ENCODE results near the gene ANXA6. TPM values are rescaled to one million over a fixed set of nuclear protein-coding genes. Genes with fewer than 3 reads are reported as not detected.

The ANXA6 gene
- total and polyA plus RNA-seq, 9 of the 15 experiments (the other 6 are each of a cell fraction or from before 2014, with no cell fraction given): 0.70 to 13.2 (median 8.3) TPM

- Histone ChIP-seq H3K9ac (ENCODE audit: insufficient read depth in 1 of 2, low read depth in 2 of 2, low read length in 2 of 2) (no peak overlapping the region), H3K9me1 (ENCODE audit: control insufficient read depth, insufficient read depth, low read length) (peaks cover 2% of the 10 kb centered on the region), H3K4me3 (no peak overlapping the region), H3K79me2 (ENCODE audit: control insufficient read depth, insufficient read depth, low read length) (no peaks in the 10 kb centered on the region), H3K4me2 (ENCODE audit: insufficient read depth, low read length) (no peak overlapping the region), H3K36me3 (ENCODE audit: control insufficient read depth, insufficient read depth, low read length) (no peaks in the 10 kb centered on the region), H4K20me1 (replicated peaks; ENCODE audit: control insufficient read depth, insufficient read depth, low read length) (0 out of 2 replicates have a peak, but pooled peaks cover 4% of the 10 kb centered on the region), H3K9me3 (replicated peaks; ENCODE audit: control insufficient read depth, insufficient read depth, low read depth, low read length) (no peaks in the 10 kb centered on the region; the same call in 1 of the 2 replicates), H2AFZ (ENCODE audit: low read depth, low read length) (no peak overlapping the region), H3K4me1 (replicated peaks in 1 of 2; ENCODE audit: control insufficient read depth in 2 of 2, insufficient read depth in 2 of 2, low read length in 2 of 2) (no peaks in the 10 kb centered on the region), H3K27me3 (ENCODE audit: control insufficient read depth in 2 of 2, insufficient read depth in 2 of 2, low read length in 2 of 2) (no peaks in the 10 kb centered on the region), H3K27ac (ENCODE audit: extremely low read depth, low read depth, low read length) (no peak overlapping the region)
- ATAC-seq (no peak), DNase-seq (ENCODE audit: extremely low read depth in 1 of 4, low spot score in 3 of 4) (no peak), FAIRE-seq (no peak)
- intact Hi-C loops (cut with micrococcal nuclease) (no loop called here), in situ Hi-C loops (cut with MboI) (no loop called here)
- ChIA-PET POLR2A (interaction anchor here (0.6 to 0.7 kb wide), 2 partner anchors 98 to 1726 kb away, joined by 3 to 4 read pairs; no protein-coding TSS in a partner anchor), CTCF (ENCODE audit: low intra/inter-chr PET ratio) (no interaction called here)
- no TSS peak for BruUV-seq (replicated peaks)
- 24% methylated on average over 10 of the region's 10 CpGs for WGBS (ENCODE audit: insufficient coverage, low coverage, missing lambda C conversion rate)
- TF ChIP-seq TCF3 (CRISPR knock-in tag; IDR thresholded peaks at IDR 0.05) (no peak), NONO (IDR thresholded peaks at IDR 0.05; ENCODE audit: low read depth in 2 of 2, low read length in 1 of 2) (no peak), ZNF561 (CRISPR knock-in tag; conservative IDR thresholded peaks at IDR 0.05) (no peak), ZNF133 (CRISPR knock-in tag; IDR thresholded peaks at IDR 0.05) (no peak), ZNF134 (CRISPR knock-in tag; conservative IDR thresholded peaks at IDR 0.05) (no peak), NELFE (IDR thresholded peaks at IDR 0.05; ENCODE audit: insufficient read depth, insufficient read length) (no peak), RAD51 (IDR thresholded peaks at IDR 0.05; ENCODE audit: borderline replicate concordance, low read depth) (peak; percentile 54; the same call in 1 of the 2 replicates), NFRKB (IDR thresholded peaks at IDR 0.05; ENCODE audit: low read depth) (no peak), ZNF24 (IDR thresholded peaks at IDR 0.05) (no peak), ZNF143 (CRISPR knock-in tag; IDR thresholded peaks at IDR 0.05) (no peak), CBFA2T3 (IDR thresholded peaks at IDR 0.05) (no peak), GABPB2 (CRISPR knock-in tag; conservative IDR thresholded peaks at IDR 0.05) (no peak), VEZF1 (CRISPR knock-in tag; IDR thresholded peaks at IDR 0.05) (no peak), ZNF740 (CRISPR knock-in tag; IDR thresholded peaks at IDR 0.05) (no peak), ZNF740 (tag; IDR thresholded peaks at IDR 0.05) (no peak), ZNF282 (CRISPR knock-in tag; IDR thresholded peaks at IDR 0.05) (no peak), THAP12 (CRISPR knock-in tag; IDR thresholded peaks at IDR 0.05) (no peak), USF2 (CRISPR knock-in tag; IDR thresholded peaks at IDR 0.05) (0 out of 2 replicates have a peak, but pooled peaks have one; percentile 21)
Measured at GRCh38 chr5:151184316-151185042, 26.9 kb upstream of the ANXA6 start.
